Islet of Langerhans (tissue), 1 donor: ENCODE results near the gene PLCD4.

Source experiments
- FAIRE-seq: peaks from one replicate; lab custom pipeline; 2011; peaks lifted over from hg19 to GRCh38; lab: Jason Lieb, UNC

PLCD4 gene

GRCh38 chr2:218607436-218608115 is at the start of gene PLCD4:
Gene PLCD4 (plus strand): TSS chr2:218607899. CDS start chr2:218615740, 7,841 bp downstream.
- FAIRE-seq, result no peak

GRCh38 chr2:218557941-218558340 is 49.8 kb upstream of the PLCD4 start:
- FAIRE-seq, result peak; percentile 92

- no peak for FAIRE-seq
Observed at GRCh38 chr2:218558986-218559385, 48.7 kb upstream of the PLCD4 start.

- FAIRE-seq, result no peak
Observed at GRCh38 chr2:218564056-218564455, 43.6 kb upstream of the PLCD4 start.

- no peak for FAIRE-seq
Observed at GRCh38 chr2:218566296-218566695, 41.4 kb upstream of the PLCD4 start.

GRCh38 chr2:218567797-218568189 is 39.9 kb upstream of the PLCD4 start:
- FAIRE-seq, result no peak

GRCh38 chr2:218568190-218569037 is 39.3 kb upstream of the PLCD4 start, which contains the start of the genes CNOT9 and USP37:
Gene CNOT9 (plus strand): TSS chr2:218568839. CDS start chr2:218568955, 116 bp downstream.
Gene USP37 (minus strand): TSS chr2:218568351. CDS start chr2:218558653, 9,698 bp downstream.
- no peak for FAIRE-seq

GRCh38 chr2:218569038-218569431 is 38.7 kb upstream of the PLCD4 start:
- FAIRE-seq, result no peak

- no peak for FAIRE-seq
Observed at GRCh38 chr2:218569661-218570500, 37.8 kb upstream of the PLCD4 start.

- no peak for FAIRE-seq
Observed at GRCh38 chr2:218570850-218571249, 36.8 kb upstream of the PLCD4 start.

GRCh38 chr2:218576854-218577253 is 30.8 kb upstream of the PLCD4 start:
- no peak for FAIRE-seq

GRCh38 chr2:218577482-218578220 is 30.0 kb upstream of the PLCD4 start:
- FAIRE-seq, result no peak

- FAIRE-seq, result no peak
Observed at GRCh38 chr2:218578272-218578877, 29.3 kb upstream of the PLCD4 start.

GRCh38 chr2:218582076-218582475 is 25.6 kb upstream of the PLCD4 start:
- FAIRE-seq, result no peak

GRCh38 chr2:218583983-218584850 is 23.5 kb upstream of the PLCD4 start:
- no peak for FAIRE-seq

- no peak for FAIRE-seq
Observed at GRCh38 chr2:218585541-218585940, 22.2 kb upstream of the PLCD4 start.

GRCh38 chr2:218605432-218605831 is 2.3 kb upstream of the PLCD4 start:
- no peak for FAIRE-seq

- FAIRE-seq, result no peak
Observed at GRCh38 chr2:218615868-218616315, 8.2 kb downstream of the PLCD4 start.

GRCh38 chr2:218618102-218618860 is 10.6 kb downstream of the PLCD4 start:
- no peak for FAIRE-seq
